HEK293 (cell line): ENCODE results near the gene MRPL44.

ENCODE experiments used
- CTCF ChIA-PET: fragments of 350-600 bp; formaldehyde crosslinking; extraction: SDS; loops from one replicate; lab custom pipeline; 2021; ENCODE audit warnings: antibody characterized with exemption; lab: Yijun Ruan, JAX
- POLR2A ChIA-PET: fragments of 300-600 bp; formaldehyde crosslinking; extraction: SDS; loops from one replicate; lab custom pipeline; 2020; ENCODE audit warnings: antibody characterized with exemption, inconsistent platforms; lab: Yijun Ruan, JAX
- H3K27ac ChIP-seq: fragments of 200-500 bp; sonication (Bioruptor generic); 2 replicates; pipeline ENCODE4 v1.5.1; 2014; ENCODE audit warnings: low read depth, low read length, control low read depth, inconsistent platforms; ENCODE audit errors: extremely low read depth
- H3K36me3 ChIP-seq, 2 experiments: fragments of 200-500 bp in 1 of 2; sonication (Bioruptor generic) in 1 of 2; 1 replicate in 1 of 2; 2 replicates in 1 of 2; pipeline ENCODE4 v1.5.1; 2014 to 2017; ENCODE audit warnings: inconsistent platforms in 2 of 2, low read length in 2 of 2; ENCODE audit not compliant: control insufficient read depth in 2 of 2, insufficient read depth in 1 of 2
- H3K4me1 ChIP-seq: fragments of 200-500 bp; sonication (Bioruptor generic); 2 replicates; pipeline ENCODE4 v1.5.1; 2014; ENCODE audit warnings: mild to moderate bottlenecking, low read length, inconsistent platforms; ENCODE audit not compliant: control insufficient read depth, insufficient read depth
- H3K4me3 ChIP-seq: 2 replicates; pipeline ENCODE4 v1.5.1; 2011; ENCODE audit warnings: low read depth, mild to moderate bottlenecking, control low read depth, low read length, moderate library complexity
- H3K9me3 ChIP-seq: fragments of 200-500 bp; sonication (Bioruptor generic); 2 replicates; pipeline ENCODE4 v1.5.1; 2014; ENCODE audit warnings: low read depth, low read length, inconsistent platforms; ENCODE audit not compliant: control insufficient read depth, insufficient read depth
- KLF17 ChIP-seq: fragments of 450-650 bp; formaldehyde crosslinking; IDR thresholded peaks from 2 replicates; pipeline ENCODE4 v1.5.1; 2016; ENCODE audit warnings: missing biosample characterization, missing genetic modification characterization
- MYNN ChIP-seq: fragments of 450-650 bp; formaldehyde crosslinking; IDR thresholded peaks from 2 replicates; pipeline ENCODE4 v1.5.1; 2016; ENCODE audit warnings: missing biosample characterization, missing genetic modification characterization, borderline replicate concordance
- SCRT1 ChIP-seq: fragments of 450-650 bp; formaldehyde crosslinking; IDR thresholded peaks from 2 replicates; pipeline ENCODE4 v1.5.1; 2016; ENCODE audit warnings: missing biosample characterization, missing genetic modification characterization, borderline replicate concordance
- SCRT2 ChIP-seq: fragments of 450-650 bp; formaldehyde crosslinking; IDR thresholded peaks from 2 replicates; pipeline ENCODE4 v1.5.1; 2016; ENCODE audit warnings: missing biosample characterization, missing genetic modification characterization
- ZBTB17 ChIP-seq: fragments of 450-650 bp; formaldehyde crosslinking; IDR thresholded peaks from 2 replicates; pipeline ENCODE4 v1.5.1; 2016; ENCODE audit warnings: missing biosample characterization, missing genetic modification characterization
- ZFP69B ChIP-seq: fragments of 450-650 bp; formaldehyde crosslinking; IDR thresholded peaks from 2 replicates; pipeline ENCODE4 v1.5.1; 2016; ENCODE audit warnings: missing biosample characterization, missing genetic modification characterization
- ZIC2 ChIP-seq: fragments of 450-650 bp; formaldehyde crosslinking; IDR thresholded peaks from 2 replicates; pipeline ENCODE4 v1.5.1; 2016; ENCODE audit warnings: missing biosample characterization, missing genetic modification characterization
- ZNF114 ChIP-seq: fragments of 450-650 bp; formaldehyde crosslinking; IDR thresholded peaks from 2 replicates; pipeline ENCODE4 v1.5.0; 2017; ENCODE audit warnings: missing biosample characterization, missing genetic modification characterization
- ZNF146 ChIP-seq: fragments of 450-650 bp; formaldehyde crosslinking; IDR thresholded peaks from 2 replicates; pipeline ENCODE4 v1.5.1; 2016; ENCODE audit warnings: missing biosample characterization, missing genetic modification characterization
- ZNF16 ChIP-seq: fragments of 450-650 bp; formaldehyde crosslinking; IDR thresholded peaks from 2 replicates; pipeline ENCODE4 v1.5.1; 2016; ENCODE audit warnings: low read depth, missing biosample characterization, missing genetic modification characterization
- ZNF202 ChIP-seq: fragments of 450-650 bp; formaldehyde crosslinking; IDR thresholded peaks from 2 replicates; pipeline ENCODE4 v1.5.1; 2016; ENCODE audit warnings: missing biosample characterization, missing genetic modification characterization, borderline replicate concordance
- ZNF26 ChIP-seq: fragments of 450-650 bp; formaldehyde crosslinking; IDR thresholded peaks from 2 replicates; pipeline ENCODE4 v1.5.1; 2016; ENCODE audit warnings: missing biosample characterization, missing genetic modification characterization
- ZNF398 ChIP-seq: fragments of 450-650 bp; formaldehyde crosslinking; IDR thresholded peaks from 2 replicates; pipeline ENCODE4 v1.5.1; 2017; ENCODE audit warnings: missing biosample characterization, missing genetic modification characterization
- ZNF404 ChIP-seq: fragments of 450-650 bp; formaldehyde crosslinking; IDR thresholded peaks from 2 replicates; pipeline ENCODE4 v1.5.1; 2017; ENCODE audit warnings: missing biosample characterization, missing genetic modification characterization
- ZNF596 ChIP-seq: fragments of 450-650 bp; IDR thresholded peaks from 2 replicates; pipeline ENCODE4 v1.5.0; 2018; ENCODE audit warnings: missing biosample characterization, mild to moderate bottlenecking, missing genetic modification characterization, moderate library complexity
- ZNF639 ChIP-seq: fragments of 450-650 bp; formaldehyde crosslinking; IDR thresholded peaks from 2 replicates; pipeline ENCODE4 v1.5.1; 2016; ENCODE audit warnings: missing biosample characterization, missing genetic modification characterization
- ZNF707 ChIP-seq: fragments of 450-650 bp; formaldehyde crosslinking; IDR thresholded peaks from 2 replicates; pipeline ENCODE4 v1.5.1; 2016; ENCODE audit warnings: missing biosample characterization, missing genetic modification characterization
- ZSCAN16 ChIP-seq: fragments of 450-650 bp; formaldehyde crosslinking; IDR thresholded peaks from 2 replicates; pipeline ENCODE4 v1.5.1; 2016; ENCODE audit warnings: missing biosample characterization, missing genetic modification characterization
- ZSCAN18 ChIP-seq: fragments of 450-650 bp; formaldehyde crosslinking; IDR thresholded peaks from 2 replicates; pipeline ENCODE4 v1.5.1; 2016; ENCODE audit warnings: missing biosample characterization, missing genetic modification characterization
- TF ChIP-seq, protein P1 (sequence below): fragments of 450-650 bp; formaldehyde crosslinking; IDR thresholded peaks from 2 replicates; pipeline ENCODE4 v1.5.1; 2016; ENCODE audit warnings: missing biosample characterization, missing genetic modification characterization
- TF ChIP-seq, protein P2 (sequence below): fragments of 450-650 bp; formaldehyde crosslinking; IDR thresholded peaks from 2 replicates; pipeline ENCODE4 v1.5.1; 2016; ENCODE audit warnings: missing biosample characterization, missing genetic modification characterization, borderline replicate concordance
- TF ChIP-seq, protein P3 (sequence below): fragments of 450-650 bp; formaldehyde crosslinking; IDR thresholded peaks from 2 replicates; pipeline ENCODE4 v1.5.1; 2017; ENCODE audit warnings: missing biosample characterization, missing genetic modification characterization

The MRPL44 gene

DNA sequence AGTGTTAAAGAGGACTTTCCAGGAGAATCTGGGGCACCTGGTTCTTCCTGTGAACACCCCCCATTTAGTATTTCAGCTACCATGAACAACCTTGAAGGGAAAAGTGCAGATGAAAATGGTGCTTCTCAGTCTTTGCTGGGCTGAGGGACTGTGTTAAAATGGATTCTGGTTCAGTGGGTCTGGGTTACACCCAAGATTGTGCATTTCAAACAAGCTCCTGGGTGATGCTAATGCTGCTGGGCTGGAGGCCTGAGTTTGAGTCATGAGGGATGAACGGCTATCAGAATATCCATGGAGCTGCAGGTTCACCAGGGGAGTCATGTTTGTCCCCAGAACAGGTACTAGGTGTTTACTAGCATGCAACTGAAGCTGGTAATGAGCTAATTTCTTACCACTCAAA, 24.0 kb downstream of the MRPL44 start (continued):
- TF ChIP-seq ZFP69B (no peak), ZSCAN18 (no peak), MYNN (tag by site-specific recombination) (no peak), KLF17 (no peak), SCRT1 (no peak), ZNF596 (tag by site-specific recombination) (no peak), ZBTB17 (tag by site-specific recombination) (no peak), ZSCAN16 (no peak), ZNF202 (tag by site-specific recombination) (no peak), ZNF26 (tag by site-specific recombination) (no peak)
- TF ChIP-seq, protein P1, sequence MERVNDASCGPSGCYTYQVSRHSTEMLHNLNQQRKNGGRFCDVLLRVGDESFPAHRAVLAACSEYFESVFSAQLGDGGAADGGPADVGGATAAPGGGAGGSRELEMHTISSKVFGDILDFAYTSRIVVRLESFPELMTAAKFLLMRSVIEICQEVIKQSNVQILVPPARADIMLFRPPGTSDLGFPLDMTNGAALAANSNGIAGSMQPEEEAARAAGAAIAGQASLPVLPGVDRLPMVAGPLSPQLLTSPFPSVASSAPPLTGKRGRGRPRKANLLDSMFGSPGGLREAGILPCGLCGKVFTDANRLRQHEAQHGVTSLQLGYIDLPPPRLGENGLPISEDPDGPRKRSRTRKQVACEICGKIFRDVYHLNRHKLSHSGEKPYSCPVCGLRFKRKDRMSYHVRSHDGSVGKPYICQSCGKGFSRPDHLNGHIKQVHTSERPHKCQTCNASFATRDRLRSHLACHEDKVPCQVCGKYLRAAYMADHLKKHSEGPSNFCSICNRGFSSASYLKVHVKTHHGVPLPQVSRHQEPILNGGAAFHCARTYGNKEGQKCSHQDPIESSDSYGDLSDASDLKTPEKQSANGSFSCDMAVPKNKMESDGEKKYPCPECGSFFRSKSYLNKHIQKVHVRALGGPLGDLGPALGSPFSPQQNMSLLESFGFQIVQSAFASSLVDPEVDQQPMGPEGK = no peak

- POLR2A ChIA-PET = no interaction called here
- TF ChIP-seq, protein P2, sequence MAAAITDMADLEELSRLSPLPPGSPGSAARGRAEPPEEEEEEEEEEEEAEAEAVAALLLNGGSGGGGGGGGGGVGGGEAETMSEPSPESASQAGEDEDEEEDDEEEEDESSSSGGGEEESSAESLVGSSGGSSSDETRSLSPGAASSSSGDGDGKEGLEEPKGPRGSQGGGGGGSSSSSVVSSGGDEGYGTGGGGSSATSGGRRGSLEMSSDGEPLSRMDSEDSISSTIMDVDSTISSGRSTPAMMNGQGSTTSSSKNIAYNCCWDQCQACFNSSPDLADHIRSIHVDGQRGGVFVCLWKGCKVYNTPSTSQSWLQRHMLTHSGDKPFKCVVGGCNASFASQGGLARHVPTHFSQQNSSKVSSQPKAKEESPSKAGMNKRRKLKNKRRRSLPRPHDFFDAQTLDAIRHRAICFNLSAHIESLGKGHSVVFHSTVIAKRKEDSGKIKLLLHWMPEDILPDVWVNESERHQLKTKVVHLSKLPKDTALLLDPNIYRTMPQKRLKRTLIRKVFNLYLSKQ = no peak
- no peak for TF ChIP-seq ZNF398
- no peak for TF ChIP-seq ZNF404 (tag by site-specific recombination)
- TF ChIP-seq ZNF146 (tag by site-specific recombination) = no peak
- no peak for TF ChIP-seq ZIC2 (tag by site-specific recombination)
- TF ChIP-seq, protein P3, sequence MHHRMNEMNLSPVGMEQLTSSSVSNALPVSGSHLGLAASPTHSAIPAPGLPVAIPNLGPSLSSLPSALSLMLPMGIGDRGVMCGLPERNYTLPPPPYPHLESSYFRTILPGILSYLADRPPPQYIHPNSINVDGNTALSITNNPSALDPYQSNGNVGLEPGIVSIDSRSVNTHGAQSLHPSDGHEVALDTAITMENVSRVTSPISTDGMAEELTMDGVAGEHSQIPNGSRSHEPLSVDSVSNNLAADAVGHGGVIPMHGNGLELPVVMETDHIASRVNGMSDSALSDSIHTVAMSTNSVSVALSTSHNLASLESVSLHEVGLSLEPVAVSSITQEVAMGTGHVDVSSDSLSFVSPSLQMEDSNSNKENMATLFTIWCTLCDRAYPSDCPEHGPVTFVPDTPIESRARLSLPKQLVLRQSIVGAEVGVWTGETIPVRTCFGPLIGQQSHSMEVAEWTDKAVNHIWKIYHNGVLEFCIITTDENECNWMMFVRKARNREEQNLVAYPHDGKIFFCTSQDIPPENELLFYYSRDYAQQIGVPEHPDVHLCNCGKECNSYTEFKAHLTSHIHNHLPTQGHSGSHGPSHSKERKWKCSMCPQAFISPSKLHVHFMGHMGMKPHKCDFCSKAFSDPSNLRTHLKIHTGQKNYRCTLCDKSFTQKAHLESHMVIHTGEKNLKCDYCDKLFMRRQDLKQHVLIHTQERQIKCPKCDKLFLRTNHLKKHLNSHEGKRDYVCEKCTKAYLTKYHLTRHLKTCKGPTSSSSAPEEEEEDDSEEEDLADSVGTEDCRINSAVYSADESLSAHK (tag by site-specific recombination) = no peak
- no peak for TF ChIP-seq ZNF114 (tag by site-specific recombination)
- TF ChIP-seq SCRT2 = no peak
- no peak for TF ChIP-seq ZNF16 (tag by site-specific recombination)
- TF ChIP-seq ZNF639 (tag by site-specific recombination) = no peak
- no peak for TF ChIP-seq ZNF707 (tag by site-specific recombination)
Observed at GRCh38 chr2:223989206-223989855, 32.1 kb downstream of the MRPL44 start.

More at GRCh38 chr2:223989206-223989855, 32.1 kb downstream of the MRPL44 start:
- Histone ChIP-seq H3K27ac (no peak overlapping the region), H3K4me3 (no peak overlapping the region), H3K36me3 (peaks cover 0 to 46% of the 10 kb centered on the region in 2 experiments; a peak in 1 of 3 replicates), H3K9me3 (no peaks in the 10 kb centered on the region), H3K4me1 (no peaks in the 10 kb centered on the region)
- CTCF ChIA-PET = interaction anchor here (0.6 to 2.2 kb wide), 8 partner anchors 9 to 369 kb away, joined by 3 to 9 read pairs (median 5); no protein-coding TSS in a partner anchor
